Skin epidermis (tissue), 12 donors: ENCODE data around the gene KLHL2.
A peak's percentile ranks its signal among the peaks of the same experiment; 100 is the strongest.
"Not testable (repeated sequence)": the region's sequence is repeated elsewhere in the genome, so short reads cannot be mapped to it uniquely, and the experiment has no call there.

Experiments used
- H3K27ac ChIP-seq, 21 experiments: fragments of 200-600 bp; sonication (generic) in 11 of 21; one replicate each; pipeline ENCODE4 v1.5.0; 2020; ENCODE audit warnings: mild to moderate bottlenecking in 3 of 21, inconsistent platforms in 2 of 21, moderate library complexity in 2 of 21
- H3K4me3 ChIP-seq, 7 experiments: fragments of 200-600 bp; sonication (generic) in 2 of 7; one replicate each; pipeline ENCODE4 v1.5.0; 2020; ENCODE audit warnings: inconsistent platforms in 2 of 7, mild to moderate bottlenecking in 2 of 7, moderate library complexity in 1 of 7

The KLHL2 gene

DNA sequence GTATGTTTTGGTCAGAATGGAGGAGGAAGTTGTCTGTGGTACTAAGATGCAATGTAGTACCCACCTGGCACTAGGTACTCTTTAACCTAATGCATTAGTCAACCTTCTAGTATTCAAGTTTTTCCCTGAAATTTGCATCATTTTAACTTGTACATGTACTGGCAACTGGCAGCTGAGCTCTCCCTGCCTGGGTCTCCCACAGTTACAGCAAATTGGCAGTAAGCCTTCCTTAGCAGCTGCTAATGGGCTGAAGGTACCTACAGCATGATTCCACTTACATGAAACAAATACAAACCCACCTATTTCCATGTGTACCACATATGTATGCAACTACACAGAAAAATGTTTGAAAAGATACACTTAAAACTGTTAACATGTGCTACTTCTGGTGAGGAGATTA lies 8.1 kb upstream of the KLHL2 start:
- Histone ChIP-seq H3K4me3 (no peak overlapping the region), H3K27ac (no peak overlapping the region)

DNA sequence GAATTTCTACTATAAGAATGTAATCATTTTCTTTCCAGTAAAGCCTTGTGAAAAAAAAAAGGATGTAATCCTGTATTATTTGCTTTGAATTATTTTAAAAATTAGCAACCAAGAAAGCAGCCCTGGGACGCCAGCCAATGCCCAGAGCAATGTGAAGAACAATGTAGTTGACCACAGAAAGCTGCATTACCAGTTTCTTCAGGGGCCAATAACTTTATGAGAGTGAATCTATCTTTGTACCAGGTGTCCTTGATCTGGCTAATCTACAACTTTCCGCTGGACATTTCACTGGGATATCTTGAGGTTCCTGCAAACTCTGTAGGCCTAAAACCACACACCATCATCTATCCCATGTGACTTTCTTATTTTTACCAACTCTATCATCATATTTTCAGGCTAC lies 7.6 kb upstream of the KLHL2 start:
- H3K27ac ChIP-seq, result no peak overlapping the region
- no peak overlapping the region for H3K4me3 ChIP-seq

GRCh38 chr4:165201806-165202205 lies 5.6 kb upstream of the KLHL2 start:
- Histone ChIP-seq H3K4me3 (no peak overlapping the region), H3K27ac (no peak overlapping the region)

DNA sequence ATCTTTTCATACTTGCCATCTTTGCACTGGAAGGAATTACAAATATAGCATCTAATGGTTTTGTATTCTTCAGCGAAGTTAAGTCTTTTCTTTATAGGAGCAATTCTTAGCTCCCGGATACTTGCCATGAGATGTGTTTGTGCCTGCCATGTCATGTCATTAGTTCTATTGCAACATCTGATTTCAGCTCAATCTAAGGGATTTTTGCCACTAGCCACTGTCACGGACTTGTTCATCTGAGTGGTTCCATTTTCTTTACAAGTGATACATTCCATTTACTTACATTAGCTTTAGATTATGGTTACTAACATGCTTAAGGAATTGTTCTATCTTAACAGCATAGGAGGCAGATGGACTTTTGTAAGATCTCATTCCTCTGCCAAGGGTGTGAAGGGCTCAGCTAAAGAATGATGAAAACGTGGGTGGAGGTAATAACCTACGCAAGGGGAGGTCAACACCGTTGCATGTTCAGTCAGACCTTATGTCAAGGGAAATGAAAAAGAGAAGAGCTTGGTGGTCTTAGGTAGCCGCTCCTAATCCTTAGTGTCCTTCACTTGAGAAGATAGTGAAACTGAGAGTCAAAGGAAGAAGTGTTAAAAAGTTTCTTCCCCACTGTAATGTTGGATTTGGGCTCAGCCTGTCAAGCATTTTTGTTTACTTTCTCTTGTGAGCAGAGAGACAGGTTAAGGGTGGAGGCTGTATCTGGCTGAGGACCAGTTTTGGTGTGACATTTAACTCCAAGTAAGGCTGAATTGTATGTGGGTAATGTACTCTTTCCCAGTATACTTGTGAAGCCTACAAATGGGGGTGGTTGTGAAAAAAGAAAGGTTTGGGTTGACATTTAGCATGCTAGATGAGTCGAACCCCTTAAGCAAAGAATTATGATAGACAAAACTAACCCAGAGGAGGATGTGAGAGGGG lies 3.6 kb upstream of the KLHL2 start:
- Histone ChIP-seq H3K27ac (peak overlapping the region in 2 of 21 experiments; percentile 18 to 28), H3K4me3 (no peak overlapping the region)

GRCh38 chr4:165204462-165204830 lies 2.9 kb upstream of the KLHL2 start:
- Histone ChIP-seq H3K4me3 (no peak overlapping the region), H3K27ac (peak overlapping the region in 2 of 21 experiments; percentile 18 to 28)

DNA sequence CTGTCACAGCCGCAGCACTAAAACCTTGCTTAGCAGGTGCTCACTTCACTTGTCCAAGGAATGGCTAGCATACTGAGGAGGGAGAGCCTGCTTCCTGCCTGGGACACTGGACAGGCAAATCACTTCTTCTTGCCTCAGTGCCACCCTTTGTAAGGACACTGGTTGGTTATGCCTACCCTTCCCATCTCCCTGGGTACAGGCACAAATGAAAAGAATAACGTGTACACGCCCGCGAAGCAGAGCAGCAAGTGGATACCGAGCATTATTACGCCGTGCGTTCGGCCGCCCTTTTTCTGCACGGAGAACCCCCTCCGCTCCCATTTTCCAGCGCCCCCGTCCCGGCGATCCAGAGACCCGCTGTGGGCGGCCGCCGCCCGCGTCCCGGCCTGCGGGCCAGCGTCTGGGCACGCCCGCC lies 338 bp upstream of the KLHL2 start:
- Histone ChIP-seq H3K4me3 (peak overlapping the region; percentile 45 to 95 (median 87)), H3K27ac (peak overlapping the region; percentile 24 to 95 (median 80))

- H3K27ac ChIP-seq, result peak overlapping the region in 19 of 21 experiments; percentile 58 to 95 (median 82)
These were observed 876 bp downstream of the KLHL2 start for GRCh38 chr4:165208221-165208652.

DNA sequence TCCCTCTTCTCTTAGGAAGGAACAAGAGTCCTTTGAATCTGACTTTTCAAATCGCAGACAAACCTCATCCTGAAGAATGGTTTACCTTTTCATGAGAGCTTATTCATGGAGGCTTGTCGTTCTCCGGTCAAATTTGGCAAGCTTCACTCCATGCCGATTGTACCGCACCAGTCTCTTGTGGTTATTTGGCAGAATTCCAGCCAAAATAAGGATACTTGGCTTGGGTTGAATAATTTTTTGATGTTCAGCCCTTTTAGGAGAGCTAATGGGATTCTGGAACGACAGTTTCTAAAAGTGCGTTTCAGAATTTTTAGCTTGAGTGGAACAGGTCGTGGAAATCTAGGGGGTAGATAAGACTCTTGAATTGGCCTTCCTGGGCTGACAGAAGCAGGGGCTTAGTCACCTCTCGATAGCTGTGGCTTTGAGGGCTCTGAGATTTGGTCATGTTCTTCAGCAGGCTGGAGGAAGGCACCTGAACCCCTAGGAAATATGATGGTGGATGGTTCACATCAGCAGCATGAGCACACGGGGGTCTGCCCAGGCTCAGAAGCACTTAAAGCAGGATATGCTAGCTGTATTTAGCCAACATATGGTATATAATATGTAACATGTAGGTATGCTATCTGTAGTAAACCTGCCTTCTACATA lies 1.5 kb downstream of the KLHL2 start:
- H3K27ac ChIP-seq, result peak overlapping the region in 3 of 21 experiments; percentile 76 to 91 (median 82)
- peak overlapping the region in 5 of 7 experiments; percentile 82 to 95 (median 93) for H3K4me3 ChIP-seq

More at GRCh38 chr4:165208221-165208652, 876 bp downstream of the KLHL2 start:
- H3K4me3 ChIP-seq, result peak overlapping the region; percentile 45 to 95 (median 87)

- Histone ChIP-seq H3K4me3 (no peak overlapping the region), H3K27ac (no peak overlapping the region)
These were observed 2.4 kb downstream of the KLHL2 start for GRCh38 chr4:165209796-165210195.

- Histone ChIP-seq H3K27ac (no peak overlapping the region), H3K4me3 (no peak overlapping the region)
These were observed 3.2 kb downstream of the KLHL2 start for GRCh38 chr4:165210566-165210965.

GRCh38 chr4:165212647-165213046 lies 5.3 kb downstream of the KLHL2 start:
- H3K27ac ChIP-seq, result not testable (repeated sequence)

GRCh38 chr4:165213404-165213803 lies 6.0 kb downstream of the KLHL2 start:
- not testable (repeated sequence) for H3K4me3 ChIP-seq, H3K27ac ChIP-seq

More at GRCh38 chr4:165212647-165213046, 5.3 kb downstream of the KLHL2 start:
- not testable (repeated sequence) for H3K4me3 ChIP-seq

DNA sequence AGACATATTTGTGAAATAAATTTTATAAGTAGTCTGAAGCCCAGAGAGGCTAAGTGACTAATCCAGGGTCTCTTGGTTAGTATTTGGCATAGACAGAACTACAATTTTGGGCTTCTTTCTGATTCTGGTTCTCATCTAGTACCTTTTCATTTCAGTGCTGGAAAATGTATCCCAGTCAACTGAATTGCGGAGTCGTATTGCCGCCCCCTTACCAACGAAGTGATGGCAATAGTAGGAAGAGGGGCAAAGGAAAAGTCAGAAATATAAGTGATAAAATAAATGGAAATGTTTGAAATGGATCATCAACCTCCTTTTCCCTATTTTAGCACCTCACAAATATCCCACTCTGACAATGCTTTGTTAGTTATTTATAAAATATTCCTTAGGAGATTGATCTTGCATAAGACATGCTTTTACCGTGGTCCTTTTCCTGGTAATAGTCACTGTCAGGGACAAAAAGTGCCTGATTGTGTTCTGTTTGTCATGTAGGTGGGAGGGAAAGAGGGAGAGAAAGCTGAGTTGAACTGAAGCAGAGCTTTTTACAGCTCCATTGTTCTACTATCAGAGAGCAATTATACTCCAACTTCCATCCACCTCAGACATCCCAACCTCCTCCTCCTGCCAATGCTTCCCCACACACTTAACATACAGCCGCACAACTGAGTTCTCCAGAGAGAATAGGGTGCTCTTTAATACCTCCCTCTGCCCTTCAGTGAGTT lies 6.8 kb downstream of the KLHL2 start:
- not testable (repeated sequence) for H3K4me3 ChIP-seq, H3K27ac ChIP-seq

- H3K4me3 ChIP-seq, H3K27ac ChIP-seq: not testable (repeated sequence)
These were observed 7.8 kb downstream of the KLHL2 start for GRCh38 chr4:165215034-165215751.

GRCh38 chr4:165215761-165216487 lies 8.6 kb downstream of the KLHL2 start:
- H3K27ac ChIP-seq, result peak overlapping the region in 1 of 21 experiments; percentile 21
- H3K4me3 ChIP-seq, result not testable (repeated sequence)

- H3K27ac ChIP-seq, result no peak overlapping the region
- H3K4me3 ChIP-seq, result no peak overlapping the region
These were observed 10.0 kb downstream of the KLHL2 start for GRCh38 chr4:165217325-165217724.

- H3K27ac ChIP-seq, result peak overlapping the region in 6 of 21 experiments; percentile 27 to 78 (median 47)
- H3K4me3 ChIP-seq, result not testable (repeated sequence)
These were observed 13.9 kb downstream of the KLHL2 start for GRCh38 chr4:165221306-165221705.

- H3K4me3 ChIP-seq, result not testable (repeated sequence)
- H3K27ac ChIP-seq, result peak overlapping the region in 15 of 21 experiments; percentile 19 to 78 (median 54)
These were observed 14.8 kb downstream of the KLHL2 start for GRCh38 chr4:165221993-165222650.
